IMR-90 (cell line): Measurements from ENCODE around the gene CYB5R2. TPM values are rescaled to one million over a fixed set of nuclear protein-coding genes. Genes with fewer than 3 reads are reported as not detected.

Experiments used
- ATAC-seq: fragments of 200-7000 bp; cut with Tn5 transposase; 2 replicates; pipeline ENCODE4 v1.9.1; 2020; ENCODE audit warnings: low read depth, mild to moderate bottlenecking, moderate library complexity
- BruUV-seq: library from RNA; stranded (reverse); fragments of 400-500 nt; replicated peaks from 2 replicates; lab custom pipeline; 2021; lab: Mats Ljungman, UMichigan
- CTCF ChIA-PET: fragments of 300-600 bp; formaldehyde crosslinking; extraction: SDS; loops from one replicate; lab custom pipeline; 2021; ENCODE audit warnings: antibody characterized with exemption; lab: Yijun Ruan, JAX
- POLR2A ChIA-PET: fragments of 300-600 bp; sonication (Branson Sonifier 250); formaldehyde crosslinking; loops from one replicate; lab custom pipeline; 2022; ENCODE audit warnings: antibody characterized with exemption; ENCODE audit not compliant: unreplicated experiment; lab: Charles Lee
- DNase-seq: peaks from one replicate; pipeline ENCODE4 v3.0.0; 2013
- H2AFZ ChIP-seq: replicated peaks from 2 replicates; pipeline ENCODE3; 2013; ENCODE audit warnings: low read length, mild to moderate bottlenecking; ENCODE audit not compliant: poor library complexity
- H2AK5ac ChIP-seq: 2 replicates; pipeline ENCODE4 v1.6.1; 2013; ENCODE audit warnings: low read depth, low read length, inconsistent platforms
- H2AK9ac ChIP-seq: replicated peaks from 2 replicates; pipeline ENCODE3; 2013; ENCODE audit warnings: mild to moderate bottlenecking, low read depth, low read length, moderate library complexity; ENCODE audit not compliant: poor library complexity
- H2BK120ac ChIP-seq: 2 replicates; pipeline ENCODE4 v1.6.1; 2013; ENCODE audit warnings: low read depth, low read length, inconsistent platforms
- H2BK15ac ChIP-seq: 3 replicates; pipeline ENCODE4 v1.6.1; 2013; ENCODE audit warnings: low read depth, low read length, inconsistent platforms
- H2BK20ac ChIP-seq: 2 replicates; pipeline ENCODE4 v1.6.1; 2013; ENCODE audit warnings: low read depth, mild to moderate bottlenecking, inconsistent platforms, low read length, moderate library complexity
- H2BK5ac ChIP-seq: 2 replicates; pipeline ENCODE4 v1.6.1; 2013; ENCODE audit warnings: mild to moderate bottlenecking, low read depth, low read length, inconsistent platforms; ENCODE audit not compliant: poor library complexity, severe bottlenecking
- H3K14ac ChIP-seq: replicated peaks from 2 replicates; pipeline ENCODE4 v1.6.1; 2013; ENCODE audit warnings: low read depth, low read length, inconsistent platforms
- H3K18ac ChIP-seq: 2 replicates; pipeline ENCODE4 v1.6.1; 2013; ENCODE audit warnings: low read depth, low read length, control low read depth
- H3K23ac ChIP-seq: 2 replicates; pipeline ENCODE4 v1.6.1; 2013; ENCODE audit warnings: low read depth, low read length, inconsistent platforms
- H3K27ac ChIP-seq: 2 replicates; pipeline ENCODE4 v1.5.1; 2013; ENCODE audit warnings: mild to moderate bottlenecking, control low read depth, low read length; ENCODE audit not compliant: insufficient read depth
- H3K27me3 ChIP-seq: 2 replicates; pipeline ENCODE4 v1.6.1; 2013; ENCODE audit warnings: low read length; ENCODE audit not compliant: control insufficient read depth, insufficient read depth
- H3K36me3 ChIP-seq: 2 replicates; pipeline ENCODE4 v1.6.1; 2013; ENCODE audit warnings: low read length, mixed read lengths; ENCODE audit not compliant: control insufficient read depth, insufficient read depth
- H3K4ac ChIP-seq: 2 replicates; pipeline ENCODE4 v1.6.1; 2013; ENCODE audit warnings: low read depth, low read length, inconsistent platforms
- H3K4me1 ChIP-seq: 2 replicates; pipeline ENCODE4 v1.6.1; 2013; ENCODE audit warnings: low read length, mixed read lengths; ENCODE audit not compliant: control insufficient read depth, insufficient read depth
- H3K4me2 ChIP-seq: 2 replicates; pipeline ENCODE4 v1.6.1; 2013; ENCODE audit warnings: low read depth, mild to moderate bottlenecking, control low read depth, low read length, moderate library complexity
- H3K4me3 ChIP-seq: 2 replicates; pipeline ENCODE4 v1.5.1; 2013; ENCODE audit warnings: low read depth, mild to moderate bottlenecking, control low read depth, low read length, moderate library complexity; ENCODE audit not compliant: insufficient read depth
- H3K56ac ChIP-seq: 2 replicates; pipeline ENCODE4 v1.6.1; 2013; ENCODE audit warnings: low read length, inconsistent platforms; ENCODE audit not compliant: insufficient read depth; ENCODE audit errors: extremely low read depth
- H3K79me1 ChIP-seq, 2 experiments: 2 replicates each; pipeline ENCODE4 v1.6.1; 2013; ENCODE audit warnings: low read length in 2 of 2, inconsistent platforms in 1 of 2, low read depth in 1 of 2
- H3K9ac ChIP-seq: 2 replicates; pipeline ENCODE4 v1.6.1; 2013; ENCODE audit warnings: low read depth, low read length, control low read depth
- H3K9me1 ChIP-seq: 2 replicates; pipeline ENCODE4 v1.6.1; 2013; ENCODE audit warnings: low read length, inconsistent platforms; ENCODE audit not compliant: insufficient read depth
- H3K9me3 ChIP-seq: 2 replicates; pipeline ENCODE4 v1.6.1; 2013; ENCODE audit warnings: low read length; ENCODE audit not compliant: control insufficient read depth, insufficient read depth
- H4K20me1 ChIP-seq: 2 replicates; pipeline ENCODE4 v1.6.1; 2013; ENCODE audit warnings: low read length, inconsistent platforms; ENCODE audit not compliant: insufficient read depth
- H4K5ac ChIP-seq: 2 replicates; pipeline ENCODE4 v1.6.1; 2013; ENCODE audit warnings: mild to moderate bottlenecking, low read depth, low read length, control low read depth
- H4K8ac ChIP-seq, 2 experiments: 2 replicates each; pipeline ENCODE4 v1.6.1; 2013; ENCODE audit warnings: low read depth in 2 of 2, low read length in 2 of 2, control low read depth in 1 of 2, inconsistent platforms in 1 of 2
- H4K91ac ChIP-seq: 2 replicates; pipeline ENCODE4 v1.6.1; 2013; ENCODE audit warnings: low read depth, low read length, inconsistent platforms; ENCODE audit not compliant: insufficient read depth
- BHLHE40 ChIP-seq: fragments of 150-350 bp; IDR thresholded peaks from 2 replicates; pipeline ENCODE4 v1.6.1; 2016; ENCODE audit warnings: mild to moderate bottlenecking, low read depth, low read length
- CHD1 ChIP-seq: IDR thresholded peaks from 2 replicates; pipeline ENCODE4 v1.6.1; 2012; ENCODE audit warnings: low read depth, low read length, improper control_type of control experiment
- CTCF ChIP-seq: conservative IDR thresholded peaks from 2 replicates; pipeline ENCODE4 v1.5.1; 2012; ENCODE audit warnings: mild to moderate bottlenecking, low read depth, low read length, improper control_type of control experiment
- ELK1 ChIP-seq: fragments of 150-350 bp; IDR thresholded peaks from 2 replicates; pipeline ENCODE4 v1.6.1; 2016; ENCODE audit warnings: low read depth, mild to moderate bottlenecking, low read length, moderate library complexity, borderline replicate concordance
- FOS ChIP-seq: fragments of 150-350 bp; IDR thresholded peaks from 2 replicates; pipeline ENCODE4 v1.6.1; 2016; ENCODE audit warnings: low read depth, low read length
- MAFK ChIP-seq: IDR thresholded peaks from 2 replicates; pipeline ENCODE4 v1.6.1; 2012; ENCODE audit warnings: low read depth, low read length, improper control_type of control experiment
- MAZ ChIP-seq: IDR thresholded peaks from 2 replicates; pipeline ENCODE4 v1.6.1; 2012; ENCODE audit warnings: low read depth, mild to moderate bottlenecking, low read length, improper control_type of control experiment, moderate library complexity, borderline replicate concordance
- MXI1 ChIP-seq: IDR thresholded peaks from 2 replicates; pipeline ENCODE4 v1.6.1; 2012; ENCODE audit warnings: low read depth, mild to moderate bottlenecking, low read length, moderate library complexity, borderline replicate concordance
- NFE2L2 ChIP-seq: fragments of 150-350 bp; IDR thresholded peaks from 2 replicates; pipeline ENCODE4 v1.6.1; 2016; ENCODE audit warnings: low read depth, mild to moderate bottlenecking, low read length
- POLR2A ChIP-seq: IDR thresholded peaks from 2 replicates; pipeline ENCODE4 v1.6.1; 2012; ENCODE audit warnings: mild to moderate bottlenecking, low read depth, low read length
- RAD21 ChIP-seq: IDR thresholded peaks from 2 replicates; pipeline ENCODE4 v1.6.1; 2012; ENCODE audit warnings: low read length, improper control_type of control experiment
- RCOR1 ChIP-seq: IDR thresholded peaks from 2 replicates; pipeline ENCODE4 v1.6.1; 2012; ENCODE audit warnings: mild to moderate bottlenecking, low read length, improper control_type of control experiment; ENCODE audit not compliant: insufficient replicate concordance
- RFX5 ChIP-seq: IDR thresholded peaks from 2 replicates; pipeline ENCODE4 v1.8.0; 2012; ENCODE audit warnings: low read depth, mild to moderate bottlenecking, low read length, moderate library complexity
- SMC3 ChIP-seq: fragments of 150-350 bp; IDR thresholded peaks from 2 replicates; pipeline ENCODE4 v1.6.1; 2016; ENCODE audit warnings: low read depth, mild to moderate bottlenecking, antibody characterized with exemption, low read length, moderate library complexity
- USF2 ChIP-seq: fragments of 150-350 bp; IDR thresholded peaks from 2 replicates; pipeline ENCODE4 v1.6.1; 2017; ENCODE audit warnings: mild to moderate bottlenecking, antibody characterized with exemption, low read length, low read depth
- WGBS, 2 experiments: methylation state at CpG; one replicate each; pipeline versions ENCODE4 v1.1.5 to v1.1.7; 2013; ENCODE audit warnings: missing lambda C conversion rate in 2 of 2; ENCODE audit not compliant: insufficient read length in 1 of 2; ENCODE audit errors: extremely low coverage in 2 of 2; 5-methylcytosine and 5-hydroxymethylcytosine counted together
- dilution Hi-C: fragments of 300-500 bp; cut with HindIII; formaldehyde crosslinking; loops from one replicate; pipeline ENCODE4 v1.14.3; 2018; ENCODE audit warnings: low sequenced_read_pairs; ENCODE audit not compliant: unreplicated experiment
- in situ Hi-C: fragments of 300-500 bp; cut with MboI; formaldehyde crosslinking; loops from 3 replicates; pipeline ENCODE4 v1.14.3; 2019; ENCODE audit warnings: low sequenced_read_pairs, inconsistent platforms, mixed read lengths
- intact Hi-C: fragments of 100-400 bp; cut with micrococcal nuclease; formaldehyde crosslinking; loops from 2 replicates; pipeline ENCODE4 v1.10.0; 2022
- polyA plus RNA-seq, 3 experiments: library from polyadenylated mRNA; depleted of rRNA; stranded (reverse); fragments of >200 nt; gene quantifications; 2 replicates each; pipeline ENCODE4 v1.2.3, GENCODE V29; 2012; ENCODE audit warnings: low replicate concordance in 1 of 3
- total RNA-seq: library from RNA; depleted of rRNA; stranded (reverse); fragments of >200 nt; gene quantifications from 2 replicates; pipeline ENCODE4 v1.2.3, GENCODE V29; 2012

Gene CYB5R2
- total and polyA plus RNA-seq, 2 of the 4 experiments (the other 2 are of a cell fraction) = 4.5 to 4.7 TPM

GRCh38 chr11:7703740-7704139, 30.4 kb upstream of the CYB5R2 start:
- Histone ChIP-seq H3K4me1 (no peaks in the 10 kb centered on the region), H3K56ac (no peak overlapping the region), H3K18ac (no peak overlapping the region), H4K91ac (no peak overlapping the region), H3K23ac (no peak overlapping the region), H3K4me3 (no peak overlapping the region), H2BK120ac (no peak overlapping the region), H2AK9ac (no peak overlapping the region), H3K4me2 (no peak overlapping the region), H3K9me3 (no peaks in the 10 kb centered on the region), H3K14ac (no peak overlapping the region), H4K20me1 (no peaks in the 10 kb centered on the region), H3K79me1 (no peaks in the 10 kb centered on the region), H2BK15ac (no peak overlapping the region), H4K8ac (no peak overlapping the region), H3K9ac (no peak overlapping the region), H3K9me1 (no peaks in the 10 kb centered on the region), H2BK5ac (no peak overlapping the region), H3K27ac (no peak overlapping the region), H2BK20ac (no peak overlapping the region), H2AK5ac (no peak overlapping the region), H2AFZ (no peak overlapping the region), H3K4ac (no peak overlapping the region), H4K5ac (no peak overlapping the region), H3K36me3 (no peaks in the 10 kb centered on the region), H3K27me3 (no peaks in the 10 kb centered on the region)
- TF ChIP-seq ELK1 (no peak), MAFK (no peak), RCOR1 (no peak), SMC3 (no peak), BHLHE40 (no peak), FOS (no peak), RFX5 (no peak), CHD1 (no peak), POLR2A (no peak), USF2 (no peak), MAZ (no peak), RAD21 (no peak), NFE2L2 (no peak), CTCF (no peak), MXI1 (no peak)
- dilution Hi-C loops = no loop called here
- intact Hi-C loops = no loop called here
- ChIA-PET CTCF (no interaction called here), POLR2A (no interaction called here)
- in situ Hi-C loops = no loop called here
- BruUV-seq = no TSS peak
- ATAC-seq (no peak), DNase-seq (no peak)
- 20% methylated on average over 1 of the region's 5 CpGs; no CpG with 5 or more reads in 1 of the 2 experiments for WGBS, 2 experiments
